Transverse colon (tissue), 4 donors: ENCODE results near the gene PROSER2. TPM values are rescaled to one million over a fixed set of nuclear protein-coding genes. Genes with fewer than 3 reads are reported as not detected.
"Not testable (repeated sequence)": the region's sequence is repeated elsewhere in the genome, so short reads cannot be mapped to it uniquely, and the experiment has no call there.

Source experiments
- DNase-seq: peaks from one replicate; pipeline ENCODE4 v3.0.0-alpha.2; 2019
- H3K27ac ChIP-seq, 4 donors: fragments of 200-600 bp; sonication (generic); 2 replicates each; pipeline ENCODE4 v1.5.1; 2016 to 2018; ENCODE audit warnings: inconsistent platforms in 4 of 4
- H3K27me3 ChIP-seq: fragments of 200-600 bp; sonication (generic); 2 replicates; pipeline ENCODE4 v1.5.1; 2017; ENCODE audit warnings: inconsistent platforms
- H3K36me3 ChIP-seq, 4 donors: fragments of 200-600 bp; sonication (generic); 2 replicates each; pipeline ENCODE4 v1.5.1; 2017 to 2019; ENCODE audit warnings: inconsistent platforms in 4 of 4
- H3K4me1 ChIP-seq, 4 donors: fragments of 200-600 bp; sonication (generic); 2 replicates each; pipeline ENCODE4 v1.5.1; 2017 to 2020; ENCODE audit warnings: inconsistent platforms in 4 of 4
- H3K4me3 ChIP-seq, 4 donors: fragments of 200-600 bp; sonication (generic); 1 replicate in 1 of 4; 2 replicates in 3 of 4; pipeline versions ENCODE4 v1.5.1 to v1.6.1; 2017 to 2019; ENCODE audit warnings: inconsistent platforms in 4 of 4
- H3K9me3 ChIP-seq, 2 donors: fragments of 200-600 bp; sonication (generic); 2 replicates each; pipeline ENCODE4 v1.5.1; 2017 to 2019; ENCODE audit warnings: inconsistent platforms in 2 of 2
- EP300 ChIP-seq: sonication (generic); formaldehyde crosslinking; IDR thresholded peaks from one replicate; pipeline ENCODE4 v1.6.1; 2017; ENCODE audit warnings: antibody characterized with exemption, low read depth
- POLR2A ChIP-seq: fragments of 450-650 bp; IDR thresholded peaks from one replicate; pipeline ENCODE4 v1.6.1; 2016; ENCODE audit warnings: antibody characterized with exemption, mild to moderate bottlenecking, moderate library complexity
- POLR2AphosphoS5 ChIP-seq, 3 donors: sonication (generic); formaldehyde crosslinking; IDR thresholded peaks; one replicate each; pipeline ENCODE4 v1.6.1; 2016; ENCODE audit warnings: antibody characterized with exemption in 3 of 3
- WGBS, 2 donors: methylation state at CpG; one replicate each; pipeline ENCODE4 v1.1.5; 2018; ENCODE audit warnings: low coverage in 1 of 2; 5-methylcytosine and 5-hydroxymethylcytosine counted together
- in situ Hi-C, 4 donors: fragments of 200-750 bp; cut with MboI; loops; one replicate each; pipeline versions ENCODE4 v1.15.0 to v1.15.1; 2017; ENCODE audit warnings: low sequenced_read_pairs in 3 of 4, low pct_ligation_motif_present in 1 of 4, low pct_unique_long_range_greater_than_20kb in 1 of 4
- intact Hi-C: fragments of 100-400 bp; cut with DNase I; formaldehyde crosslinking; loops from one replicate; pipeline ENCODE4 v1.15.1; 2023; ENCODE audit warnings: low total_unique reads
- total RNA-seq, 4 donors: library from RNA; depleted of rRNA; stranded (reverse); fragments of >200 nt; gene quantifications; one replicate each; pipeline ENCODE4 v1.1.0, GENCODE V29; 2016
- TF ChIP-seq, protein P1 (sequence below), 5 experiments: fragments of 200-600 bp in 3 of 5; fragments of 450-650 bp in 2 of 5; sonication (generic) in 3 of 5; IDR thresholded peaks; 1 replicate in 2 of 5; 2 replicates in 3 of 5; pipeline ENCODE4 v1.5.1; 2016 to 2017; ENCODE audit warnings: antibody characterized with exemption in 5 of 5, inconsistent platforms in 3 of 5, mild to moderate bottlenecking in 2 of 5, moderate library complexity in 1 of 5

PROSER2 gene
- total RNA-seq, 4 donors from 2014 or later: 4.2 to 29.2 (median 6.9) TPM

DNA sequence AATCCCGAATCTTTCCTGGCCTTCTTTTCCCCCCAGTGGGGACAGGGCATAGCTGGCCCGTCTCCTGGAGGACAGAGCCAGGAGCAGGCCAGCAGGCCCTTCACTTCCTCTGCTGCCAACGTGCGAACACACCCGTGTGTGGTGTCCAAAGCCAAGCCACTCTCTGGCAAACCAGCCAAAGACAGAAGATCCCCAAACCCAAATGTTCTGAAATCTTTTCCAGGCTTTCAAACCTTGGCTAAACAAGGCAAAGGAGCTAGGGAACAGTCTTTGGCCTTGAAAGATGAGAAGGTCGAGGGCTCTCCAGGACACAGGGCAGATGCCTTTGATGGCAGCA, 63.0 kb downstream of the PROSER2 start:
- Histone ChIP-seq H3K4me1 (no peaks in the 10 kb centered on the region), H3K27me3 (no peaks in the 10 kb centered on the region), H3K4me3 (no peak overlapping the region), H3K9me3 (no peaks in the 10 kb centered on the region), H3K36me3 (no peaks in the 10 kb centered on the region), H3K27ac (no peak overlapping the region)
- no peak for DNase-seq
- intact Hi-C loops: no loop called here
- in situ Hi-C loops: no loop called here
- TF ChIP-seq, protein P1, sequence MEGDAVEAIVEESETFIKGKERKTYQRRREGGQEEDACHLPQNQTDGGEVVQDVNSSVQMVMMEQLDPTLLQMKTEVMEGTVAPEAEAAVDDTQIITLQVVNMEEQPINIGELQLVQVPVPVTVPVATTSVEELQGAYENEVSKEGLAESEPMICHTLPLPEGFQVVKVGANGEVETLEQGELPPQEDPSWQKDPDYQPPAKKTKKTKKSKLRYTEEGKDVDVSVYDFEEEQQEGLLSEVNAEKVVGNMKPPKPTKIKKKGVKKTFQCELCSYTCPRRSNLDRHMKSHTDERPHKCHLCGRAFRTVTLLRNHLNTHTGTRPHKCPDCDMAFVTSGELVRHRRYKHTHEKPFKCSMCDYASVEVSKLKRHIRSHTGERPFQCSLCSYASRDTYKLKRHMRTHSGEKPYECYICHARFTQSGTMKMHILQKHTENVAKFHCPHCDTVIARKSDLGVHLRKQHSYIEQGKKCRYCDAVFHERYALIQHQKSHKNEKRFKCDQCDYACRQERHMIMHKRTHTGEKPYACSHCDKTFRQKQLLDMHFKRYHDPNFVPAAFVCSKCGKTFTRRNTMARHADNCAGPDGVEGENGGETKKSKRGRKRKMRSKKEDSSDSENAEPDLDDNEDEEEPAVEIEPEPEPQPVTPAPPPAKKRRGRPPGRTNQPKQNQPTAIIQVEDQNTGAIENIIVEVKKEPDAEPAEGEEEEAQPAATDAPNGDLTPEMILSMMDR (IDR thresholded peaks at IDR 0.05): no peak
- TF ChIP-seq EP300: no peak
- TF ChIP-seq POLR2AphosphoS5 (IDR thresholded peaks at IDR 0.05): no peak
- TF ChIP-seq POLR2A: no peak
- WGBS, 2 donors: 67 to 88% methylated on average over 1 to 6 of the region's 6 CpGs

- in situ Hi-C loops: no loop called here
- TF ChIP-seq EP300: no peak
- TF ChIP-seq, protein P1 (IDR thresholded peaks at IDR 0.05): no peak
- Histone ChIP-seq H3K9me3 (no peaks in the 10 kb centered on the region), H3K4me3 (no peak overlapping the region), H3K27ac (no peak overlapping the region), H3K4me1 (no peaks in the 10 kb centered on the region), H3K36me3 (no peaks in the 10 kb centered on the region), H3K27me3 (no peaks in the 10 kb centered on the region)
- no peak for DNase-seq
- intact Hi-C loops: no loop called here
- WGBS, 2 donors: 72% methylated on average over 11 of the region's 12 CpGs; no CpG with 5 or more reads in 1 of the 2 donors
Observed at GRCh38 chr10:11886851-11887250, 63.7 kb downstream of the PROSER2 start.

DNA sequence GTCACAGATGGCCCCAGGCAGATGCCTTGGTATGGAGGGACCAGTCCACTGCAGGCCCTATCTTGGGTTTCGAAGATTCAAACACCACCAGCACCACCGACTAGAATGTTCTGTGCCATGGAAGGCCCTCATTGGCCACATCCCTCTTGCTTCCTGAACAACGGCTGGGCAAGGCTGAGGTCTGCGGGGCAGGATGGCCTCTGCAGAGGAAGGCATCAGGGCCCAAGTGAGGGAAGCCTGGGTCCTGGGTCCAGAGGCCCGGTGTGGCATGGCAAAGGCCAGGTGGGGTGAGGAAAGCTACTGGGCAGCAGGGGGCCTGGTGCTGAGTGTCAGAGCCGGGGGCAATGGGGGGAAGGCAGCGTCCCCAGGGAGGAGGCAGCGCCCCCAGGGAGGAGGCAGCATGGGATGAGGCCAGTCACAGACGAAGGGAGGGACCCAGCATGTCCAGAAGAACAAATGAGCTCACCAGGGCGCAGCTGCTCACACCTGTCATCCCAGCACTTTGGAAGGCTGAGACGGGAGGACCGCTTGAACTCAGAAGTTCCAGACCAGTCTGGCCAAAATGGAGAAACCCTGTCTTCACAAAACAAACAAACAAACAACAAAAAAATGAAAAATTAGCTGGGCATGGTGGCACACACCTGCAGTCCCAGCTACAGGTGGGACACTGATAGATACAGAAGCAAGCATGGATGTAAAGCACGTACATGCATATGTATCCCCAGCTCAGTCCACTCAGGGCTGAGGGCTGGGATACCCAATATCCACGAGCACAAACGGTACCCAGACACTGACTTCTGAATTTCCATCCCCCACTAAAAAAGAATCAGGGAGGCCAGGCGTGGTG, 64.4 kb downstream of the PROSER2 start:
- in situ Hi-C loops (no loop called here), intact Hi-C loops (no loop called here)
- H3K4me1 ChIP-seq: no peaks in the 10 kb centered on the region
- WGBS, 2 donors: 90 to 92% methylated on average over 3 to 16 of the region's 16 CpGs
- H3K27ac ChIP-seq: no peak overlapping the region
- no peaks in the 10 kb centered on the region for H3K36me3 ChIP-seq
- H3K4me3 ChIP-seq: no peak overlapping the region
- no peaks in the 10 kb centered on the region for H3K27me3 ChIP-seq
- no peak for TF ChIP-seq POLR2AphosphoS5 (IDR thresholded peaks at IDR 0.05)
- TF ChIP-seq EP300: no peak
- no peak for TF ChIP-seq POLR2A
- TF ChIP-seq, protein P1 (IDR thresholded peaks at IDR 0.05): no peak
- no peak for DNase-seq
- H3K9me3 ChIP-seq: no peaks in the 10 kb centered on the region

- 75% methylated on average over 8 of the region's 8 CpGs; no CpG with 5 or more reads in 1 of the 2 donors for WGBS, 2 donors
- DNase-seq, H3K4me1 ChIP-seq, intact Hi-C loops, in situ Hi-C loops, H3K4me3 ChIP-seq, H3K27ac ChIP-seq, H3K36me3 ChIP-seq, H3K9me3 ChIP-seq, H3K27me3 ChIP-seq: not testable (repeated sequence)
Observed at GRCh38 chr10:11889263-11889662, 66.1 kb downstream of the PROSER2 start.
